Upper lobe of left lung (tissue), 4 donors: ENCODE data around the gene CDV3.

Experiments used
- CTCF ChIP-seq, 6 experiments: fragments of 450-650 bp in 4 of 6; fragments of 200-600 bp in 2 of 6; sonication (generic) in 2 of 6; IDR thresholded peaks; one replicate each; pipeline ENCODE4 v1.5.1; 2016 to 2019; ENCODE audit warnings: antibody characterized with exemption in 6 of 6
- EP300 ChIP-seq, 4 donors: sonication (generic); formaldehyde crosslinking; IDR thresholded peaks; one replicate each; pipeline ENCODE4 v1.5.1; 2017; ENCODE audit warnings: antibody characterized with exemption in 4 of 4, control low read depth in 2 of 4
- POLR2A ChIP-seq, 4 donors: fragments of 450-650 bp; IDR thresholded peaks; one replicate each; pipeline ENCODE4 v1.5.1; 2016 to 2017; ENCODE audit warnings: antibody characterized with exemption in 4 of 4, mild to moderate bottlenecking in 2 of 4
- POLR2AphosphoS5 ChIP-seq, 2 donors: sonication (generic); formaldehyde crosslinking; IDR thresholded peaks; one replicate each; pipeline ENCODE4 v1.5.1; 2017; ENCODE audit warnings: antibody characterized with exemption in 2 of 2

GRCh38 chr3:133600572-133601081 is 27.1 kb downstream of the CDV3 start:
- TF ChIP-seq CTCF (IDR thresholded peaks at IDR 0.05) (no peak), EP300 (IDR thresholded peaks at IDR 0.05) (no peak), POLR2AphosphoS5 (IDR thresholded peaks at IDR 0.05) (no peak), POLR2A (IDR thresholded peaks at IDR 0.05) (no peak)
